ENCODE results near the gene ACVRL1. TPM values are rescaled to one million over a fixed set of nuclear protein-coding genes. Genes with fewer than 3 reads are reported as not detected.

The ACVRL1 gene
- total RNA-seq (100 to 1,000 TPM; 115 to 173 TPM), polyA plus RNA-seq (ENCODE audit: insufficient read length in 6 of 6) (10 to 100 TPM; 74.2 to 97.5 (median 95.4) TPM)
- long read RNA-seq, donor 1, full-length matches to known transcripts: 21 of 43 reads
- long read RNA-seq, donor 1, partial matches to known transcripts: 22 of 43 reads
- long read RNA-seq, donor 1, other reads (novel, unspliced or antisense): 0 of 43 reads
- long read RNA-seq, donor 2, full-length matches to known transcripts: 12 of 12 reads
- long read RNA-seq, donor 2, partial matches to known transcripts: 0 of 12 reads
- long read RNA-seq, donor 2, other reads (novel, unspliced or antisense): 0 of 12 reads
- long read RNA-seq, donor 3, full-length matches to known transcripts: 8 of 14 reads
- long read RNA-seq, donor 3, partial matches to known transcripts: 6 of 14 reads
- long read RNA-seq, donor 3, other reads (novel, unspliced or antisense): 0 of 14 reads
- long read RNA-seq, donor 4, full-length matches to known transcripts: 4 of 13 reads
- long read RNA-seq, donor 4, partial matches to known transcripts: 8 of 13 reads
- long read RNA-seq, donor 4, other reads (novel, unspliced or antisense): 1 of 13 reads
- long read RNA-seq, donor 5, full-length matches to known transcripts: 11 of 35 reads
- long read RNA-seq, donor 5, partial matches to known transcripts: 19 of 35 reads
- long read RNA-seq, donor 5, other reads (novel, unspliced or antisense): 5 of 35 reads
- long read RNA-seq, donor 6, full-length matches to known transcripts: 18 of 25 reads
- long read RNA-seq, donor 6, partial matches to known transcripts: 7 of 25 reads
- long read RNA-seq, donor 6, other reads (novel, unspliced or antisense): 0 of 25 reads
- long read RNA-seq, donor 7, full-length matches to known transcripts: 3 of 3 reads
- long read RNA-seq, donor 7, partial matches to known transcripts: 0 of 3 reads
- long read RNA-seq, donor 7, other reads (novel, unspliced or antisense): 0 of 3 reads
- long read RNA-seq, donor 8, full-length matches to known transcripts: 19 of 19 reads
- long read RNA-seq, donor 8, partial matches to known transcripts: 0 of 19 reads
- long read RNA-seq, donor 8, other reads (novel, unspliced or antisense): 0 of 19 reads
- long read RNA-seq, donor 9: 0 reads
- long read RNA-seq, donor 10, full-length matches to known transcripts: 16 of 26 reads
- long read RNA-seq, donor 10, partial matches to known transcripts: 0 of 26 reads
- long read RNA-seq, donor 10, other reads (novel, unspliced or antisense): 10 of 26 reads
- long read RNA-seq, donor 11, full-length matches to known transcripts: 4 of 4 reads
- long read RNA-seq, donor 11, partial matches to known transcripts: 0 of 4 reads
- long read RNA-seq, donor 11, other reads (novel, unspliced or antisense): 0 of 4 reads
- long read RNA-seq, donor 12, full-length matches to known transcripts: 18 of 18 reads
- long read RNA-seq, donor 12, partial matches to known transcripts: 0 of 18 reads
- long read RNA-seq, donor 12, other reads (novel, unspliced or antisense): 0 of 18 reads

DNA sequence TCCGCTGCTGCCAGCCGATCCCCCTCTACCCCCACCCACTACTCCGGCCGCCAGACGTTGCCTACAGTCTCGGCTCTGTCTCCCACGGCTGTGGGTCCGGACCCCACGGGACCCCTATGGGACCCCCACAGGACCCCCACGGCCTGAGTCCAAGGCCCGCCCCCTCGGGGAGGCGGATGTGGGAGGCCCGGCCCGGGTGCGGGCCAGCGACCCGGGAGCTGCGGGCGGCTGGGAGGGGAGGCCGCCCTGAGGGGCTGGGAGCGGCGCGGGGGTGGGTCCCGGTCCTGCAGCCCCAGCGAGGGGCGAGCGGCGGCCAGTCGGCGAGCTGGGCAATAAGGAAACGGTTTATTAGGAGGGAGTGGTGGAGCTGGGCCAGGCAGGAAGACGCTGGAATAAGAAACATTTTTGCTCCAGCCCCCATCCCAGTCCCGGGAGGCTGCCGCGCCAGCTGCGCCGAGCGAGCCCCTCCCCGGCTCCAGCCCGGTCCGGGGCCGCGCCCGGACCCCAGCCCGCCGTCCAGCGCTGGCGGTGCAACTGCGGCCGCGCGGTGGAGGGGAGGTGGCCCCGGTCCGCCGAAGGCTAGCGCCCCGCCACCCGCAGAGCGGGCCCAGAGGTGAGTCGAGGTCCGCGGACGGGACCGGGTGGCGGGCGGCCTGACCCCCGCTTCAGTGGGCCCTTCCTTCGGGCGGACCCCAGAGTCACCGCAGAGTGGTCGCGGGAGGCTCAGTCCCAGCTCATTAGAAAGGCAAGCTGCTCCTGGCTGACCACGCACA lies at the start of gene ACVRL1:
ACVRL1 (plus strand) TSS at position 422 of the 773 bp plus-strand sequence. CDS start 4,971 bp downstream, outside the sequence.
- Histone ChIP-seq H3K4me1 (peaks cover 28 to 64% of the 10 kb centered on the region in 2 donors), H3K36me3 (no peaks in the 10 kb centered on the region), H3K27me3 (peaks cover 12 to 35% of the 10 kb centered on the region in 2 donors), H3K27ac (peak within 1 kb of the TSS; percentile 87), H3K9me3 (no peaks in the 10 kb centered on the region), H3K4me3 (peak within 1 kb of the TSS; percentile 51 to 52)
- ATAC-seq (no peak), DNase-seq (peak in 1 of 4 donors; percentile 75)
- intact Hi-C loops (cut with DNase I): no loop called here
- TF ChIP-seq, protein P1, sequence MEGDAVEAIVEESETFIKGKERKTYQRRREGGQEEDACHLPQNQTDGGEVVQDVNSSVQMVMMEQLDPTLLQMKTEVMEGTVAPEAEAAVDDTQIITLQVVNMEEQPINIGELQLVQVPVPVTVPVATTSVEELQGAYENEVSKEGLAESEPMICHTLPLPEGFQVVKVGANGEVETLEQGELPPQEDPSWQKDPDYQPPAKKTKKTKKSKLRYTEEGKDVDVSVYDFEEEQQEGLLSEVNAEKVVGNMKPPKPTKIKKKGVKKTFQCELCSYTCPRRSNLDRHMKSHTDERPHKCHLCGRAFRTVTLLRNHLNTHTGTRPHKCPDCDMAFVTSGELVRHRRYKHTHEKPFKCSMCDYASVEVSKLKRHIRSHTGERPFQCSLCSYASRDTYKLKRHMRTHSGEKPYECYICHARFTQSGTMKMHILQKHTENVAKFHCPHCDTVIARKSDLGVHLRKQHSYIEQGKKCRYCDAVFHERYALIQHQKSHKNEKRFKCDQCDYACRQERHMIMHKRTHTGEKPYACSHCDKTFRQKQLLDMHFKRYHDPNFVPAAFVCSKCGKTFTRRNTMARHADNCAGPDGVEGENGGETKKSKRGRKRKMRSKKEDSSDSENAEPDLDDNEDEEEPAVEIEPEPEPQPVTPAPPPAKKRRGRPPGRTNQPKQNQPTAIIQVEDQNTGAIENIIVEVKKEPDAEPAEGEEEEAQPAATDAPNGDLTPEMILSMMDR (IDR thresholded peaks at IDR 0.05): no peak

DNA sequence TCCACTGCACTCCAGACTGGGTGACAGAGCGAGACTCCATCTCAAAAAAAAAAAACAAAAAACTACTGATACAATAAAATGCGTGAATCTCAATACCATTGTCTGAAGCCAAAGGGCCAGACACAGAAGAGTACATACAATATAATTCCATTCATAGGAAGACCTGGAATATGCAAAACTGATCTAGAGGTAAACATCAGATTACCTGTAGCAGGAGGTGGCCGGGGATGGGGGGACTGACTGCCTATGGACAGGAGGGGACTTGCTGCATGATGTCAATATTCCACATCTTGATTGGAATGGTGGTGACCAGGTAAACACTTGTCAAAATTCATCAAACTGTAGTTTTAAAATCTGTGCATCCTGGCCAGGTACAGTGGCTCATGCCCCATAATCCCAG lies 46.3 kb upstream of the ACVRL1 start:
- H3K27ac ChIP-seq: no peak overlapping the region
- TF ChIP-seq, protein P1 (IDR thresholded peaks at IDR 0.05): no peak
- DNase-seq (peak in 1 of 4 donors; percentile 40), ATAC-seq (no peak)
- intact Hi-C loops (cut with DNase I): no loop called here
- no peaks in the 10 kb centered on the region for H3K9me3 ChIP-seq
- H3K36me3 ChIP-seq: no peaks in the 10 kb centered on the region
- H3K4me1 ChIP-seq: peaks cover 13 to 21% of the 10 kb centered on the region in 2 donors
- H3K27me3 ChIP-seq: peaks cover 4 to 68% of the 10 kb centered on the region in 2 donors
- H3K4me3 ChIP-seq: no peak overlapping the region

DNA sequence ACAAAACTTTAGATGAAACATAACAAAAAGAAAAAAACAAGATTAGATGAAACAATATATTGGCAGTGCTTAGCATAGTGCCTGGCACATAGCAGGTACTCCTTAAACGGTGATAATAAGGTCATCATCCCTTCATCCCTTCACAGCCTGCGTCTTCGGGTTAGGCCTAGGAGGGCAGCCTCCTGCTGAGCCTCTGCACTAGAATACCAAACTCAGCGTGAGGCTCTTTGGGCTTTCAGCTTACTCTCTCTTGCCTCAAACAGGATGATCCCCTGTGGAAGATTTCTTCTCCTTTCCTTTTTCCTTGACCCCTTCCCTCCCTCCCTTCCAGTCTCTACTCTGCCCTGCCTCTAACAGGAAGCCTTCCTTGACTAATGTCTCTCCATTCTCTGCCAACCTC lies 44.4 kb upstream of the ACVRL1 start:
- no peak for DNase-seq
- H3K27me3 ChIP-seq: peaks cover 4 to 67% of the 10 kb centered on the region in 2 donors
- H3K36me3 ChIP-seq: no peaks in the 10 kb centered on the region
- H3K4me1 ChIP-seq: peaks cover 13 to 18% of the 10 kb centered on the region in 2 donors
- TF ChIP-seq, protein P1 (IDR thresholded peaks at IDR 0.05): no peak
- no peak for ATAC-seq
- intact Hi-C loops (cut with DNase I): no loop called here
- no peaks in the 10 kb centered on the region for H3K9me3 ChIP-seq
- H3K4me3 ChIP-seq: no peak overlapping the region
- no peak overlapping the region for H3K27ac ChIP-seq

GRCh38 chr12:51863363-51863932 lies 43.9 kb upstream of the ACVRL1 start:
- intact Hi-C loops (cut with DNase I): no loop called here
- peaks cover 4 to 72% of the 10 kb centered on the region in 2 donors for H3K27me3 ChIP-seq
- peaks cover 13 to 18% of the 10 kb centered on the region in 2 donors for H3K4me1 ChIP-seq
- ATAC-seq (peak; percentile 17), DNase-seq (no peak)
- no peaks in the 10 kb centered on the region for H3K36me3 ChIP-seq
- H3K27ac ChIP-seq: no peak overlapping the region
- H3K4me3 ChIP-seq: peak overlapping the region; percentile 12 to 26
- TF ChIP-seq, protein P1 (IDR thresholded peaks at IDR 0.05): no peak
- no peaks in the 10 kb centered on the region for H3K9me3 ChIP-seq
